Ovary (tissue), 3 donors: Measurements from ENCODE around the gene PTMS.

Source experiments
- EP300 ChIP-seq: sonication (generic); formaldehyde crosslinking; IDR thresholded peaks from one replicate; pipeline ENCODE4 v1.6.1; 2017; ENCODE audit warnings: antibody characterized with exemption
- POLR2A ChIP-seq: fragments of 450-650 bp; IDR thresholded peaks from one replicate; pipeline ENCODE4 v1.6.1; 2017; ENCODE audit warnings: antibody characterized with exemption, mild to moderate bottlenecking, moderate library complexity
- TF ChIP-seq, protein P1 (sequence below), 3 donors: fragments of 450-650 bp in 2 of 3; fragments of 200-600 bp in 1 of 3; IDR thresholded peaks; one replicate each; pipeline versions ENCODE4 v1.5.1 to v1.8.0; 2016 to 2022; ENCODE audit warnings: antibody characterized with exemption in 3 of 3, mild to moderate bottlenecking in 1 of 3
- donor health status: DM: no; HTN: no; CAD: no.

DNA sequence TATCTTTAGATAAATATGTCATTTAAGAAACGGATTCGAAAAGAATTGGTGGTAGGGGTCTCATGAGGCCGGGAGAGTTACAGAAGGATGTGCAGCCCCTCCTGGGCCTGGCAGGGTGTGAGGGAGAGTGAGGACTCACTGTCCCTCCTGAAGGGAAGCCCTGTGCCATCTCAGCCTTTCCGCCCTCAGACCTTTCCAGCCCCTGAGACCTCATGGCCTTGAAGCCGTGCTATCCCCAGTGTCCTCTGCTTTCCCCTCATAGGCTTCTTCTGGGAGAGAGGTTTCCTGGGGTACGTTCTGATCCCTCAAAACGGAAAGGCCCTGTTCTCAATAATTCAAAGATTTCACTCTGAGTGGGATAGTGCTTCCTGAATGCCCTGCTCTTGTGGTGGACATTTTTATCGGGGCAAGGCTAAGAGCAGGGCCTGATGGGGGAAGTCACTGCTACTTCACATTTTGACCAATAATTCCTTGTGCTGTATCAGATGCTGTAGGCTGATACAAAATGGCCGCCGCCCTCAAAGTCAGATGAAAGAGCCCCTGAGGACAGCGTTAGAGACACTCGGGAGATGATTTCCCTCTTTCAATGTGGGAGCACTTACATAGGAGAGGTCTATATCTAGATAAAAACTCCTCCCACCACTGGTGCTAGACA, 24.5 kb downstream of the PTMS start:
- TF ChIP-seq, protein P1, sequence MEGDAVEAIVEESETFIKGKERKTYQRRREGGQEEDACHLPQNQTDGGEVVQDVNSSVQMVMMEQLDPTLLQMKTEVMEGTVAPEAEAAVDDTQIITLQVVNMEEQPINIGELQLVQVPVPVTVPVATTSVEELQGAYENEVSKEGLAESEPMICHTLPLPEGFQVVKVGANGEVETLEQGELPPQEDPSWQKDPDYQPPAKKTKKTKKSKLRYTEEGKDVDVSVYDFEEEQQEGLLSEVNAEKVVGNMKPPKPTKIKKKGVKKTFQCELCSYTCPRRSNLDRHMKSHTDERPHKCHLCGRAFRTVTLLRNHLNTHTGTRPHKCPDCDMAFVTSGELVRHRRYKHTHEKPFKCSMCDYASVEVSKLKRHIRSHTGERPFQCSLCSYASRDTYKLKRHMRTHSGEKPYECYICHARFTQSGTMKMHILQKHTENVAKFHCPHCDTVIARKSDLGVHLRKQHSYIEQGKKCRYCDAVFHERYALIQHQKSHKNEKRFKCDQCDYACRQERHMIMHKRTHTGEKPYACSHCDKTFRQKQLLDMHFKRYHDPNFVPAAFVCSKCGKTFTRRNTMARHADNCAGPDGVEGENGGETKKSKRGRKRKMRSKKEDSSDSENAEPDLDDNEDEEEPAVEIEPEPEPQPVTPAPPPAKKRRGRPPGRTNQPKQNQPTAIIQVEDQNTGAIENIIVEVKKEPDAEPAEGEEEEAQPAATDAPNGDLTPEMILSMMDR (IDR thresholded peaks at IDR 0.05): no peak
- TF ChIP-seq EP300: no peak
- TF ChIP-seq POLR2A: no peak
